PC-9 (cell line): ENCODE data around the gene LRRC3B. TPM values are rescaled to one million over a fixed set of nuclear protein-coding genes. Genes with fewer than 3 reads are reported as not detected.

ENCODE experiments used
- BruUV-seq: library from RNA; stranded (reverse); fragments of 400-500 nt; replicated peaks from 2 replicates; lab custom pipeline; 2021; lab: Mats Ljungman, UMichigan
- CTCF ChIA-PET: fragments of 300-600 bp; sonication (Branson Sonifier 250); formaldehyde crosslinking; loops from one replicate; lab custom pipeline; 2022; ENCODE audit warnings: antibody characterized with exemption; lab: Charles Lee
- POLR2A ChIA-PET: fragments of 300-600 bp; sonication (Branson Sonifier 250); formaldehyde crosslinking; loops from one replicate; lab custom pipeline; 2022; ENCODE audit warnings: antibody characterized with exemption; ENCODE audit not compliant: unreplicated experiment; lab: Charles Lee
- DNase-seq, 2 experiments: peaks; one replicate each; pipeline versions ENCODE4 v3.0.0 to v3.0.0-alpha.2; 2015 to 2022; ENCODE audit warnings: mixed read lengths in 1 of 2
- H2AFZ ChIP-seq: fragments of 200-600 bp; sonication (generic); 2 replicates; pipeline ENCODE4 v1.8.1; 2017; ENCODE audit warnings: antibody characterized with exemption
- H3F3A ChIP-seq: fragments of 200-600 bp; sonication (generic); 2 replicates; pipeline ENCODE4 v1.8.1; 2017; ENCODE audit warnings: antibody characterized with exemption, mild to moderate bottlenecking, low read depth; ENCODE audit not compliant: insufficient read depth
- H3K27ac ChIP-seq: fragments of 200-600 bp; sonication (generic); 2 replicates; pipeline ENCODE4 v1.6.1; 2016; ENCODE audit warnings: mixed run types
- H3K27me3 ChIP-seq: fragments of 200-600 bp; sonication (generic); 2 replicates; pipeline ENCODE4 v1.6.1; 2016; ENCODE audit warnings: low read depth, mixed run types; ENCODE audit not compliant: insufficient read depth
- H3K36me3 ChIP-seq: fragments of 200-600 bp; sonication (generic); 2 replicates; pipeline ENCODE4 v1.6.1; 2016; ENCODE audit warnings: low read depth, mixed run types
- H3K4me1 ChIP-seq: fragments of 200-600 bp; sonication (generic); replicated peaks from 2 replicates; pipeline ENCODE4 v1.6.1; 2016; ENCODE audit warnings: mixed run types; ENCODE audit not compliant: insufficient read depth
- H3K4me2 ChIP-seq: fragments of 200-600 bp; sonication (generic); 2 replicates; pipeline ENCODE4 v1.6.1; 2017; ENCODE audit warnings: mixed run types
- H3K4me3 ChIP-seq: fragments of 200-600 bp; sonication (generic); 2 replicates; pipeline ENCODE4 v1.6.1; 2016; ENCODE audit warnings: mixed run types
- H3K79me2 ChIP-seq: fragments of 200-600 bp; sonication (generic); 2 replicates; pipeline ENCODE4 v1.6.1; 2017; ENCODE audit warnings: low read depth, mixed run types
- H3K9me2 ChIP-seq: fragments of 200-600 bp; sonication (generic); 2 replicates; pipeline ENCODE4 v1.8.1; 2017; ENCODE audit warnings: mild to moderate bottlenecking; ENCODE audit not compliant: insufficient read depth
- H3K9me3 ChIP-seq: fragments of 200-600 bp; sonication (generic); 2 replicates; pipeline ENCODE4 v1.8.1; 2016; ENCODE audit warnings: low read depth; ENCODE audit not compliant: insufficient read depth
- H4K20me1 ChIP-seq: fragments of 200-600 bp; sonication (generic); 2 replicates; pipeline ENCODE4 v1.8.1; 2017; ENCODE audit not compliant: insufficient read depth
- CTCF ChIP-seq: fragments of 200-600 bp; sonication (generic); conservative IDR thresholded peaks from 2 replicates; pipeline ENCODE4 v1.6.1; 2017; ENCODE audit warnings: mixed run types, antibody characterized with exemption, mild to moderate bottlenecking, moderate library complexity
- EZH2 ChIP-seq: fragments of 200-600 bp; sonication (generic); IDR thresholded peaks from 2 replicates; pipeline ENCODE4 v1.8.0; 2017; ENCODE audit warnings: antibody characterized with exemption, low read depth
- intact Hi-C: fragments of 100-400 bp; cut with micrococcal nuclease; formaldehyde crosslinking; loops from one replicate; pipeline ENCODE4 v1.10.0; 2022; ENCODE audit not compliant: unreplicated experiment
- total RNA-seq: library from RNA; stranded (reverse); gene quantifications from 2 replicates; pipeline ENCODE4 v1.2.3, GENCODE V29; 2021

The LRRC3B gene
- total RNA-seq, 1 experiment from 2014 or later: not detected

DNA sequence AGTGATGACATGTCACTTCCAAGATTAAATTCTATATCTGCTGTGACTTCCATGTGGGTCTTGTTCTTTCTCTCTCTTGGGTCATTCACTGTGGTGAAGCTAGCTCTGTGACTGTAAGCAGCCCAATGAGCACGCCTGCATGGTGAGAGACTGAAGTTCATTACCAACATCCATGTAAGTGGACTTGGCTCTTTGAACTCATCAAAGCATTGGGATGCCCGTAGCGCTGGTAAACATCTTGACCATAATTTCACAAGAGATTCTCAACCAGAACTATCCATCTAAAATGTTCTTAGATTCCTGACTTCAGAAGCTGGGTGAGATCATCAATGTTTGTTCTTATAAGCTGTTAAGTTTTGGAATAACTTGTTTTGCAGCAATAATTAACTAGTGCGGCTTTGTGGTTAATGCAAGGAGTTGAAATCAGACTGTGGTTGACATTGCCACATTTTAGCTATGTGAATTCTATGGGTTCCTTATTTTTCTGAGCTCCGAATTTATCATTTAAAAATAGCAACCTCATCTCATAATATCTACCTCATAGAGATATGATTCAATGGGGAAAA is 31.6 kb upstream of the LRRC3B start:
- ChIA-PET POLR2A (no interaction called here), CTCF (no interaction called here)
- H3K4me3 ChIP-seq: no peak overlapping the region
- no peaks in the 10 kb centered on the region for H3K27me3 ChIP-seq
- H2AFZ ChIP-seq: no peak overlapping the region
- no peaks in the 10 kb centered on the region for H3K9me2 ChIP-seq
- DNase-seq: no peak
- H3F3A ChIP-seq: no peaks in the 10 kb centered on the region
- no peak overlapping the region for H3K4me2 ChIP-seq
- H3K79me2 ChIP-seq: no peaks in the 10 kb centered on the region
- TF ChIP-seq EZH2: no peak
- TF ChIP-seq CTCF: no peak
- no peak overlapping the region for H3K27ac ChIP-seq
- no peaks in the 10 kb centered on the region for H3K4me1 ChIP-seq
- intact Hi-C loops: no loop called here
- H4K20me1 ChIP-seq: no peaks in the 10 kb centered on the region
- no peaks in the 10 kb centered on the region for H3K36me3 ChIP-seq
- BruUV-seq: no TSS peak
- H3K9me3 ChIP-seq: no peaks in the 10 kb centered on the region

DNA sequence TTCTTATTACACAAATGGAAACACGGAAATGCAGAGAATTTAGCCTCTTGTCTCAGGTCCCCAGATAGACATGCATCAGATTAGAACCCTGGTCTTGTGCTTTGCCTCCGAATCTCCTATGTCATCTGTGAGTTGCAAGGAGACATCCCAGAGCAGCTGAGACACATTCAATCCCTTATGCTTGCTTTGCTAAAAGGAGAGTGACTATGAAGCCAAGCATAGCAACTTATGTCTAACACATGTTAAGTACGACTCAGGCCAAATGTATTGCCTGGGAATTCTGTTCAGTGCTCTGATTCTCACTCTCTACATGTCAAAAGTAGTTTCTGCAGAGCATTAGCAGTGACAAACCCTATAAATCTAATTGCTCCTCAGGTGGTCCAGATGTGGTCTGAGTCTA is 30.6 kb upstream of the LRRC3B start:
- Histone ChIP-seq H3K4me2 (no peak overlapping the region), H3K36me3 (no peaks in the 10 kb centered on the region), H3K27ac (no peak overlapping the region), H2AFZ (no peak overlapping the region), H3F3A (no peaks in the 10 kb centered on the region), H3K9me2 (no peaks in the 10 kb centered on the region), H3K4me3 (no peak overlapping the region), H4K20me1 (no peaks in the 10 kb centered on the region), H3K27me3 (no peaks in the 10 kb centered on the region), H3K79me2 (no peaks in the 10 kb centered on the region), H3K9me3 (no peaks in the 10 kb centered on the region), H3K4me1 (no peaks in the 10 kb centered on the region)
- TF ChIP-seq EZH2 (no peak), CTCF (no peak)
- intact Hi-C loops: no loop called here
- ChIA-PET POLR2A (no interaction called here), CTCF (no interaction called here)
- BruUV-seq: no TSS peak
- no peak for DNase-seq

DNA sequence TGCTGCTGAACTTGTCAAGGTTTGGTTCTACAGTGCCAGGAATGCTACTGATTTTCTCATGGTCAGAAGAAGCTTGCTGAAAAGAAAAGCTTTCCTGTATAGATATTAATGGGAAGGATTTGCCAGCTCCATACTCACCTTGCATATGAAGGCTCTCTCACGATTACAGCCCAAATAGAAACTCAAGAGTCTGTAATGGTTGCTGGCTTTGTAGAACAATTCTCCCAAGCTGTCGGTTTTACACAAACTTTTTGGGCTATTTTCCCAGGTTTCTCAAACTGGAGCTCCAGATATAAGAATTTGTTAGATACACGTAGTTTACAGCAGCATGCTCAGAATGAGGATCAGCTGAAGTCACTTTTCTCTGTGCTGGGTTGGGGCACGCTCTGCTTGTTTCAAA is 30.1 kb upstream of the LRRC3B start:
- no peak for DNase-seq
- no peaks in the 10 kb centered on the region for H3K36me3 ChIP-seq
- H3K9me3 ChIP-seq: no peaks in the 10 kb centered on the region
- no peak overlapping the region for H3K4me2 ChIP-seq
- no peaks in the 10 kb centered on the region for H3F3A ChIP-seq
- no TSS peak for BruUV-seq
- H3K9me2 ChIP-seq: no peaks in the 10 kb centered on the region
- no peak overlapping the region for H3K27ac ChIP-seq
- intact Hi-C loops: no loop called here
- no peak overlapping the region for H2AFZ ChIP-seq
- CTCF ChIA-PET: no interaction called here
- POLR2A ChIA-PET: no interaction called here
- H3K4me1 ChIP-seq: no peaks in the 10 kb centered on the region
- TF ChIP-seq CTCF: no peak
- TF ChIP-seq EZH2: no peak
- no peak overlapping the region for H3K4me3 ChIP-seq
- no peaks in the 10 kb centered on the region for H3K27me3 ChIP-seq
- H3K79me2 ChIP-seq: no peaks in the 10 kb centered on the region
- no peaks in the 10 kb centered on the region for H4K20me1 ChIP-seq
